GM23338 (cell line): ENCODE data around the gene FAM25G. TPM values are rescaled to one million over a fixed set of nuclear protein-coding genes. Genes with fewer than 3 reads are reported as not detected.
A peak's percentile ranks its signal among the peaks of the same experiment; 100 is the strongest.
"Not testable (repeated sequence)": the region's sequence is repeated elsewhere in the genome, so short reads cannot be mapped to it uniquely, and the experiment has no call there.

Experiments
- ATAC-seq: fragments of 200-7000 bp; cut with Tn5 transposase; 3 replicates; pipeline ENCODE4 v1.9.1; 2020
- DNase-seq: peaks from one replicate; pipeline ENCODE4 v3.0.0-alpha.2; 2015; ENCODE audit warnings: low spot score
- H2AFZ ChIP-seq: fragments of 200-600 bp; sonication (generic); 2 replicates; pipeline ENCODE4 v1.8.0; 2016; ENCODE audit warnings: antibody characterized with exemption, mild to moderate bottlenecking, moderate library complexity
- H3F3A ChIP-seq: fragments of 200-600 bp; sonication (generic); replicated peaks from 2 replicates; pipeline ENCODE4 v1.8.0; 2017; ENCODE audit warnings: antibody characterized with exemption, mixed run types, low read depth
- H3K27ac ChIP-seq: fragments of 200-600 bp; sonication (generic); 2 replicates; pipeline ENCODE4 v1.6.1; 2016; ENCODE audit warnings: low read depth
- H3K27me3 ChIP-seq: fragments of 200-600 bp; sonication (generic); 2 replicates; pipeline ENCODE4 v1.8.0; 2016; ENCODE audit warnings: mild to moderate bottlenecking, mixed run types, moderate library complexity; ENCODE audit not compliant: insufficient read depth
- H3K36me3 ChIP-seq: fragments of 200-600 bp; sonication (generic); 2 replicates; pipeline ENCODE4 v1.8.0; 2016; ENCODE audit warnings: mild to moderate bottlenecking; ENCODE audit not compliant: insufficient read depth
- H3K4me1 ChIP-seq: fragments of 200-600 bp; sonication (generic); 2 replicates; pipeline ENCODE4 v1.8.0; 2016; ENCODE audit warnings: mild to moderate bottlenecking, moderate library complexity; ENCODE audit not compliant: insufficient read depth
- H3K4me2 ChIP-seq: fragments of 200-600 bp; sonication (generic); 2 replicates; pipeline ENCODE4 v1.7.1; 2017; ENCODE audit warnings: mixed run types
- H3K4me3 ChIP-seq: fragments of 200-600 bp; sonication (generic); 2 replicates; pipeline ENCODE4 v1.6.1; 2016; ENCODE audit warnings: mixed run types
- H3K79me2 ChIP-seq: fragments of 200-600 bp; sonication (generic); replicated peaks from 2 replicates; pipeline ENCODE4 v1.8.0; 2017; ENCODE audit warnings: mild to moderate bottlenecking; ENCODE audit not compliant: insufficient read depth
- H3K9me2 ChIP-seq: fragments of 200-600 bp; sonication (generic); 2 replicates; pipeline ENCODE4 v1.8.0; 2017; ENCODE audit not compliant: insufficient read depth
- H4K20me1 ChIP-seq: fragments of 200-600 bp; sonication (generic); replicated peaks from 2 replicates; pipeline ENCODE4 v1.8.0; 2017; ENCODE audit warnings: mild to moderate bottlenecking; ENCODE audit not compliant: insufficient read depth
- H3K27ac Mint-ChIP-seq: 2 replicates; pipeline ENCODE4 v1.8.0; 2020; ENCODE audit warnings: inconsistent platforms, mild to moderate bottlenecking, moderate library complexity, mixed read lengths
- H3K27me3 Mint-ChIP-seq: 3 replicates; pipeline ENCODE4 v1.8.0; 2022; ENCODE audit warnings: low read depth, mild to moderate bottlenecking, moderate library complexity, mixed read lengths, inconsistent platforms; ENCODE audit not compliant: insufficient read depth, poor library complexity
- H3K36me3 Mint-ChIP-seq: 3 replicates; pipeline ENCODE4 v1.8.0; 2021; ENCODE audit warnings: low read depth, mild to moderate bottlenecking, inconsistent platforms, moderate library complexity, mixed read lengths
- H3K4me1 Mint-ChIP-seq: 3 replicates; pipeline ENCODE4 v1.8.0; 2020; ENCODE audit warnings: mild to moderate bottlenecking, inconsistent platforms, mixed read lengths
- H3K4me3 Mint-ChIP-seq: 3 replicates; pipeline ENCODE4 v1.8.0; 2021; ENCODE audit warnings: moderate library complexity, mild to moderate bottlenecking, inconsistent platforms, mixed read lengths
- H3K9me3 Mint-ChIP-seq: 3 replicates; pipeline ENCODE4 v1.8.0; 2020; ENCODE audit warnings: moderate library complexity, mild to moderate bottlenecking, inconsistent platforms, mixed read lengths
- polyA plus RNA-seq: library from polyadenylated mRNA; unstranded; fragments of >200 nt; fragmentation: Nextera tagmentation; extraction: Ambion mirVana; gene quantifications from 2 replicates; pipeline ENCODE4 v1.2.1, GENCODE V29; 2016
- total RNA-seq: library from RNA; depleted of rRNA; stranded (reverse); fragments of >200 nt; shearing (Covaris generic); gene quantifications from 2 replicates; pipeline ENCODE4 v1.2.3, GENCODE V29; 2014

FAM25G gene
- total and polyA plus RNA-seq, 2 experiments from 2014 or later = not detected

DNA sequence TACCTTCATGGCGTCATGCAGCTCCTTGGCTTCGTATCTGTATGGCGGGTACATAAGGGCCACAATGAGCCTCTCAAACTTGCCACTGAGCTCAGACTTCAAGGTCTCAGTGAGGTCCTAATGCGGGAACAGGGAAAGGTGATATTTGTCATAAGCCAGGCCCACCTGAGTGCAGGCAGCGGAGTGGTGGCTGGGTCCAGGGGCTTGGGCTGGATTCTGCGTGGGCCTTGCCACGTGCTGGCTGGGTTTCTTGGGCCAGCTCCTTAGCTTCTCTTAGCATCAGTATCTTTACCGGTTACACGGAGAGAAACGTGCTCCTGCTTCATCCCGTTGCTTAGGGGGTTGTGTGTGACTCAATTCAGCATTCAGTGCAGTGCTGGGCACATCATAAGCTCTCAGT is 14.4 kb downstream of the FAM25G start:
- not testable (repeated sequence) for H3K36me3 Mint-ChIP-seq, H3K4me1 Mint-ChIP-seq, ATAC-seq, H3K27me3 Mint-ChIP-seq, DNase-seq, H3K79me2 ChIP-seq, H3K27ac ChIP-seq, H3K36me3 ChIP-seq, H3K4me3 Mint-ChIP-seq, H3F3A ChIP-seq, H2AFZ ChIP-seq, H3K27ac Mint-ChIP-seq, H3K27me3 ChIP-seq, H3K4me1 ChIP-seq, H3K4me3 ChIP-seq, H4K20me1 ChIP-seq, H3K9me2 ChIP-seq, H3K9me3 Mint-ChIP-seq, H3K4me2 ChIP-seq

DNA sequence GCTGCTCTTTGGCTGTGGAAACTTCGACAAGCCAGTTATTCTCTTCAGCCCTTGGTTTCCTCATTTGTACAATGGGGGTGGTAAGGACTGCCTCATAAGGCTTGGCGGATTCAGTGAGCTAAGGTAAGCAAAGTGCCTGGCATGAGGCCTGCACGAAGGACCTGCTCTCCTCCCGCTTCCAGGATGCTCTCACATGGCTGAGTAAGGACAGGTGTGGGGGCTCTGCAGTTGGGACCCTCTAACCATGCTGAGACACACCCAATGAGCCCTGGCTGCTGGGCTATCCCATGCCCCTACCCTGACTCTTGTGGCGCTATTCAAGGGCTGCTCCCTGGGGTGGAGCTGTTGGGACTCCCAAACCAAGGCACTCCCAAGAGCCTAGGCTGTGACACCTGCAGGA is 16.4 kb downstream of the FAM25G start:
- not testable (repeated sequence) for H3K27ac Mint-ChIP-seq, H3K36me3 ChIP-seq, H3K79me2 ChIP-seq, H3K4me3 ChIP-seq, H4K20me1 ChIP-seq, H3K4me3 Mint-ChIP-seq, H3K27me3 Mint-ChIP-seq, H2AFZ ChIP-seq, H3K4me2 ChIP-seq, H3K27ac ChIP-seq, H3K9me2 ChIP-seq, H3F3A ChIP-seq, H3K4me1 Mint-ChIP-seq, H3K9me3 Mint-ChIP-seq, DNase-seq, H3K27me3 ChIP-seq, H3K36me3 Mint-ChIP-seq, ATAC-seq, H3K4me1 ChIP-seq

DNA sequence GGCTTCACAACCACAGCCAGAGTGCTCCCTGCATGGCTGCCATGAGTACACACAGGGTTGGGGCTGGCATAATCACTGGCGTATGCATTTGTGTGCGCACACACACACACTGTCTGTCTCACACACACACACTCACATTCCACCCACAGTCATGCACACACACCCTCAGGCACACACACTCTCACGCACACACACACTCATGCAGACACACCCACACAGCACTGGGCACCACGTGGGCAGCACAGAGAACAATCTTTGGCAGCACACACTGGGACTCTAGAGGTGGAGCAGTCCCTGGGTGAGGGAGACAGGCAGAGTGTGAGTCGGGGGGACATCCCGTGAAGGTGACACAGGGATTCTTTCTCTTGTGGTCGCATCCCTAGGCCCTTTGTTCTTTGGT is 18.0 kb downstream of the FAM25G start:
- H4K20me1 ChIP-seq, H3K9me3 Mint-ChIP-seq, H3K9me2 ChIP-seq, ATAC-seq, H3K4me2 ChIP-seq, H3K4me3 ChIP-seq, H3K27me3 Mint-ChIP-seq, H3K4me1 ChIP-seq, H3K27ac ChIP-seq, H3K4me3 Mint-ChIP-seq, H3K27ac Mint-ChIP-seq, H2AFZ ChIP-seq, H3K79me2 ChIP-seq, H3F3A ChIP-seq, H3K27me3 ChIP-seq, H3K4me1 Mint-ChIP-seq, H3K36me3 Mint-ChIP-seq, DNase-seq, H3K36me3 ChIP-seq: not testable (repeated sequence)

DNA sequence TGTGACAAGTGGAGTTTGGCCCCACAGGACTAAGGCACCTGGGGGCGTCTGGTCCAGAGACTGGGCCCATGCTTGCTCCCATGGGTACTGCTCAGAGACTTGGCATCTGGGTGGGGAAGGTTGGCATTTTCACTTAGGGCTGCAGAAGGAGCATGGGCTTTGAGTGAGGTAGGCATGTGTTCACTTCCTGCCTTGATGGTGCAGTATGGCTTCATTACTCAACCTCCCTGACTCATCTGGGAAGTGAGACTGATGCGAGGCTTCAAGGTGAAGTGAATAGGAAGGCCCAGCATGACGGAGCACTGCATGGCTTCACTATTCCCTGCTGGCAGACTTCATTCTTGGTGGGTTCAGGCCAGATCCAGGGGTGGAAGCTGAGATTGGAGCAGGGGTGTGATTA is 18.9 kb downstream of the FAM25G start:
- H3K4me1 ChIP-seq, H2AFZ ChIP-seq, H3K4me2 ChIP-seq, H4K20me1 ChIP-seq, H3F3A ChIP-seq, H3K9me2 ChIP-seq, H3K79me2 ChIP-seq, H3K27ac ChIP-seq, H3K4me3 ChIP-seq, H3K36me3 Mint-ChIP-seq, H3K4me1 Mint-ChIP-seq, DNase-seq, H3K4me3 Mint-ChIP-seq, H3K9me3 Mint-ChIP-seq, H3K36me3 ChIP-seq, ATAC-seq, H3K27me3 ChIP-seq, H3K27ac Mint-ChIP-seq, H3K27me3 Mint-ChIP-seq: not testable (repeated sequence)

DNA sequence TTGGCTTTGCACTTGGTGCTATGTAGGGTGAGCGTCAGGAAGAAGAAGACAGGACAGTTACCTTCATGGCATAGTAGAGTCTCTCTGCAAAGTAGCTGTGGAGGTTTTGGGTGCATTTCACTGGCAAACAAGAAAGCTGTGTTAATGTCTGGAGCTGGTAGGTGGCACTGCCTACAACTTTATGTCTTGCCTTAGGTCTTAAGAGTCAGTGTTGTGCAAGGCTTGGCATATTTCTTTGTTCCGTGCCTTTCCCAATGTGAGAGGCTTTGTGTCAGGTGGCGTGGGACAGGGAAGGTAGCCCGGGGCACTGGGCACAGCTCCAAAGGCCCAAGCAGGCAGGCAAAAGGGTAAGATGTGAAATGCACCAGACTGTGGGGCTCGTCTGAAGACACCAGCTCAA is 19.4 kb downstream of the FAM25G start:
- H3K36me3 Mint-ChIP-seq, H3K4me3 Mint-ChIP-seq, H3K4me1 Mint-ChIP-seq, H3K27me3 Mint-ChIP-seq, H3F3A ChIP-seq, H3K4me2 ChIP-seq, H3K36me3 ChIP-seq, H4K20me1 ChIP-seq, ATAC-seq, H3K9me3 Mint-ChIP-seq, H3K27ac Mint-ChIP-seq, H3K9me2 ChIP-seq, H3K4me1 ChIP-seq, H3K27ac ChIP-seq, H3K79me2 ChIP-seq, H2AFZ ChIP-seq, H3K4me3 ChIP-seq, H3K27me3 ChIP-seq, DNase-seq: not testable (repeated sequence)

DNA sequence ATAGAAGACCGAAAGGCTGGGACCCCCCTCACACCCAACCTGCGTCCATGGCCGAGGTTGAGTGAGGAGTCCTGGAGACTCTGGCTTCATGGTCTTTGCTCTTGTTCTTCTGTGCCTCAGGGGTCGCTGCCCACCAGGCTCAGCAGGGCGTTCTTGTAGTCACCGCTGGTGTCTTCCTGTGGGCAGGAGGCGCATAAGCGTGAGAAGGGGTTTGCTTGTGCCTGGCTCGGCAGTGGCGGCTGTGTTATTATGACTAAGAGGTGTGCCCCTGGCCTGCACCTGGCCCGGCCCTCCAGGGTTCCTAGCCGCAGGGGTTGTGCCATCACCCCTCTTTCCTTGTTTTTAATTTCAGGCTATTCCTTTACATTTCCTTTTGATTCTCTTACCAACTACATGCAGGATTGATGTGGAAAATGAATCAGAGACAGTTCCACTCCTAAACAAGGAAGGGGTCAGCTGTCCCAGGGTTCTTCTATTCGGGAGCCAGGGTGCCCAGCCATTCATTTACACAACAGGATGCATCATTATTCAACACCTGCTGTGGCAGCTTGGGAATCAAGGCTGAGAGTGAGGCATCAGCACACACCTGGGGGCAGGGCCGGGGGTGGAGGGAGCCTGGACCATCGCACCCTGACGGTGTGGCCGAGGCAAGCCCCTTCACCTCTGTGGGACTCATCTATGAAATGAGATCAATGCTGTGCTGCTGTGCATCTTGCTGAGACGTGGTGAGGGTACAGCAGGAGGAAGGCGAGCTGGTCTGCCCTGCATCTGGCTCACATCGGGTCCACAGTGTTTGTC is 22.6 kb downstream of the FAM25G start:
- H3F3A ChIP-seq, H3K36me3 Mint-ChIP-seq, H3K4me2 ChIP-seq, H3K79me2 ChIP-seq, H3K4me1 ChIP-seq, H3K9me2 ChIP-seq, ATAC-seq, H2AFZ ChIP-seq, H3K4me3 ChIP-seq, H3K4me1 Mint-ChIP-seq, H4K20me1 ChIP-seq, H3K27ac Mint-ChIP-seq, H3K36me3 ChIP-seq, H3K9me3 Mint-ChIP-seq, H3K27me3 Mint-ChIP-seq, DNase-seq, H3K4me3 Mint-ChIP-seq, H3K27me3 ChIP-seq, H3K27ac ChIP-seq: not testable (repeated sequence)

DNA sequence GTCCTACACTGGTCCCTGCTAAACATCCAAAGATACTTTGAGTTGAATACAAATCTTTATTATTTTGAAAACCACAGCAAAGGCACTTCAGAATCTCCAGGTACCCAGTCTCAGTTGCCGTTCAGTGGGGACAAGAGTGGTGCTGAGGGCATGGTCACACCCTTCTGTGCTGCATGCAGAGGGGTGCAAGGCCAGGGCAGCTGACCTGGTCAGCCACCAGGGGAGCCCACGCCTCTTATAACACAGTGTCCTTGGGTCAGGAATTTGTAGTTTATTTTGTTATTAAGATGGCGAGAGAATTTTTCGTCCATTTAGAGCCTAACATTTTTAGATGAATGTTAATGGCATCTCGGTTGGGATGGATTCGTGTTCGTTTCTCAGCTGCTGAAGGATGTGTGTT is 23.5 kb downstream of the FAM25G start:
- not testable (repeated sequence) for H3K4me3 Mint-ChIP-seq, H3K36me3 Mint-ChIP-seq

More for the DNA sequence above, 23.5 kb downstream of the FAM25G start:
- not testable (repeated sequence) for H3K4me2 ChIP-seq, DNase-seq, H3K27ac Mint-ChIP-seq, H3K4me3 ChIP-seq, H3K27me3 Mint-ChIP-seq, H3F3A ChIP-seq, H3K9me3 Mint-ChIP-seq, H3K36me3 ChIP-seq, H3K27me3 ChIP-seq, H4K20me1 ChIP-seq, H3K27ac ChIP-seq, H2AFZ ChIP-seq, H3K79me2 ChIP-seq, H3K4me1 ChIP-seq, H3K9me2 ChIP-seq, H3K4me1 Mint-ChIP-seq
- peak; percentile 26; the same call in 2 of the 3 replicates for ATAC-seq
